ENCODE data around the gene NPPA.

Gene NPPA

GRCh38 chr1:11800391-11800755, 47.2 kb downstream of the NPPA start:
- H3K4me3 ChIP-seq (ENCODE audit: low read depth, low read length): no peak overlapping the region
- no peak for TF ChIP-seq CTCF (IDR thresholded peaks at IDR 0.05; ENCODE audit: low read depth, low read length)

GRCh38 chr1:11799896-11800295, 47.7 kb downstream of the NPPA start:
- no peak for TF ChIP-seq CTCF (IDR thresholded peaks at IDR 0.05; ENCODE audit: low read depth, low read length)
- no peak overlapping the region for H3K4me3 ChIP-seq (ENCODE audit: low read depth, low read length)

GRCh38 chr1:11799099-11799498, 48.5 kb downstream of the NPPA start:
- TF ChIP-seq CTCF (IDR thresholded peaks at IDR 0.05; ENCODE audit: low read depth, low read length): no peak
- H3K4me3 ChIP-seq (ENCODE audit: low read depth, low read length): no peak overlapping the region

- H3K4me3 ChIP-seq (ENCODE audit: low read depth, low read length): no peak overlapping the region
- TF ChIP-seq CTCF (IDR thresholded peaks at IDR 0.05; ENCODE audit: low read depth, low read length): no peak
Observed at GRCh38 chr1:11797525-11798216, 49.9 kb downstream of the NPPA start.

- TF ChIP-seq CTCF (IDR thresholded peaks at IDR 0.05; ENCODE audit: low read depth, low read length): no peak
- H3K4me3 ChIP-seq (ENCODE audit: low read depth, low read length): no peak overlapping the region
Observed at GRCh38 chr1:11796036-11796828, 51.4 kb downstream of the NPPA start.
